ENCODE results near the gene MYH14.

DNA sequence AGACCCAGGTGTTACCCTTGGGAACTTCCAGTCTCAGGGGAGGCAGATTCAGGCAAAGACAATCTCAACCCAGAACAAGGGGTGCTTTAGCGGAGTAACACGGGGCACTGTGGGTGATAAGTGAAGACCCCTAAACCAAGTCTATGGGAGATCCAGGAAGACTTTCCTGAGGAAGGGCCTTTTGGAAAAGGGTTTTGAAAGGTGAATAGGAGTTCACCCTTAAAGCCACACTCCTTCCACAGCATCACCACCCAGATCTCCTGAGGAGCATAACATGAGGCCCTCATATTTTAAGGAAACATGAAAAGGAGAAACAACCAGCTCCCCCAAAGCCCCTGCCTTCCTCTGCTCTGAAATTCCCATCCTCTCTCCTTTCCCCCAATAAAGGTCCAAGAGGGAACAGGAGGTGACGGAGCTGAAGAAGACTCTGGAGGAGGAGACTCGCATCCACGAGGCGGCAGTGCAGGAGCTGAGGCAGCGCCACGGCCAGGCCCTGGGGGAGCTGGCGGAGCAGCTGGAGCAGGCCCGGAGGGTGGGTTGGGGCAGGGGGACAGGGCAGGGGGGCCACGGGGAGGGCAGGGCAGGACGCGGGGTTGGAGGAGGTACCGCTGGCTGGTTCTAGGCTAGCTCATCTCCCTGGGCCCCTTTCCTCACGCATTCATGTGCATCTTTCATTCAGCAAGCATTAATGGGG is 73.1 kb downstream of the MYH14 start:
- TF ChIP-seq CTCF (IDR thresholded peaks at IDR 0.05; ENCODE audit: insufficient read depth, low read depth, low read length) (no peak), EZH2 (IDR thresholded peaks at IDR 0.05; ENCODE audit: insufficient read depth, low read length) (no peak)
